ENCODE data around the gene LENG8. TPM values are rescaled to one million over a fixed set of nuclear protein-coding genes. Genes with fewer than 3 reads are reported as not detected.
"Not testable (repeated sequence)": the region's sequence is repeated elsewhere in the genome, so short reads cannot be mapped to it uniquely, and the experiment has no call there.

The LENG8 gene
- polyA plus RNA-seq, 1 experiment: 16.1 TPM

GRCh38 chr19:54444737-54445136, 4.3 kb upstream of the LENG8 start:
- POLR2A ChIA-PET: interaction anchor here (0.7 kb wide), 1 partner anchor 9 kb away, joined by 9 read pairs; no protein-coding TSS in a partner anchor

GRCh38 chr19:54446349-54446748, 2.6 kb upstream of the LENG8 start:
- CTCF ChIA-PET; H3K27ac ChIP-seq (ENCODE audit: low read depth, low read length); H3K27me3 ChIP-seq (ENCODE audit: control insufficient read depth, insufficient read depth, low read length); DNase-seq (ENCODE audit: low read depth, low spot score); H3K9me3 ChIP-seq (ENCODE audit: control insufficient read depth, insufficient read depth, low read length); H3K4me3 ChIP-seq (ENCODE audit: low read depth, low read length); POLR2A ChIA-PET: not testable (repeated sequence)
- 0 out of 2 replicates have a peak, but pooled peaks have one; percentile 5 for TF ChIP-seq CTCF (IDR thresholded peaks at IDR 0.05; ENCODE audit: low read depth, low read length)

More at GRCh38 chr19:54444737-54445136, 4.3 kb upstream of the LENG8 start:
- Histone ChIP-seq H3K9me3 (ENCODE audit: control insufficient read depth, insufficient read depth, low read length) (no peaks in the 10 kb centered on the region), H3K4me3 (ENCODE audit: low read depth, low read length) (no peak overlapping the region), H3K27me3 (ENCODE audit: control insufficient read depth, insufficient read depth, low read length) (no peaks in the 10 kb centered on the region), H3K27ac (ENCODE audit: low read depth, low read length) (no peak overlapping the region)
- no peak for TF ChIP-seq CTCF (IDR thresholded peaks at IDR 0.05; ENCODE audit: low read depth, low read length)
- CTCF ChIA-PET: no interaction called here
- DNase-seq (ENCODE audit: low read depth, low spot score): no peak

- peak; percentile 29 for DNase-seq (ENCODE audit: low read depth, low spot score)
- peak overlapping the region; percentile 97 for H3K4me3 ChIP-seq (ENCODE audit: low read depth, low read length)
- ChIA-PET CTCF (interaction anchor here (0.9 to 2.3 kb wide), 4 partner anchors 10 to 279 kb away, joined by 3 to 17 read pairs (median 4); no protein-coding TSS in a partner anchor), POLR2A (interaction anchor here (0.6 to 4.6 kb wide), 15 partner anchors 9 to 1053 kb away, joined by 3 to 87 read pairs (median 4); partner anchors contain the start of genes CDC42EP5, CNOT3, LENG1 and LENG9)
- H3K27ac ChIP-seq (ENCODE audit: low read depth, low read length): peak overlapping the region; percentile 97
- no peaks in the 10 kb centered on the region for H3K27me3 ChIP-seq (ENCODE audit: control insufficient read depth, insufficient read depth, low read length)
- TF ChIP-seq CTCF (IDR thresholded peaks at IDR 0.05; ENCODE audit: low read depth, low read length): peak; percentile 8; the same call in 1 of the 2 replicates
- H3K9me3 ChIP-seq (ENCODE audit: control insufficient read depth, insufficient read depth, low read length): no peaks in the 10 kb centered on the region
Measured at GRCh38 chr19:54448040-54448773, 792 bp upstream of the LENG8 start.

GRCh38 chr19:54449701-54450069, 686 bp downstream of the LENG8 start:
- peak overlapping the region; percentile 97 for H3K27ac ChIP-seq (ENCODE audit: low read depth, low read length)
- peak overlapping the region; percentile 97 for H3K4me3 ChIP-seq (ENCODE audit: low read depth, low read length)
- DNase-seq (ENCODE audit: low read depth, low spot score): no peak
- POLR2A ChIA-PET: interaction anchor here (4.6 kb wide), 1 partner anchor 11 kb away, joined by 87 read pairs; the partner anchor contains the start of gene LENG9
- CTCF ChIA-PET: no interaction called here
- no peaks in the 10 kb centered on the region for H3K27me3 ChIP-seq (ENCODE audit: control insufficient read depth, insufficient read depth, low read length)
- no peaks in the 10 kb centered on the region for H3K9me3 ChIP-seq (ENCODE audit: control insufficient read depth, insufficient read depth, low read length)
- no peak for TF ChIP-seq CTCF (IDR thresholded peaks at IDR 0.05; ENCODE audit: low read depth, low read length)

GRCh38 chr19:54451331-54451871, 2.4 kb downstream of the LENG8 start:
- peak overlapping the region; percentile 97; the same call in 1 of the 2 replicates for H3K4me3 ChIP-seq (ENCODE audit: low read depth, low read length)
- H3K27me3 ChIP-seq (ENCODE audit: control insufficient read depth, insufficient read depth, low read length): no peaks in the 10 kb centered on the region
- POLR2A ChIA-PET: interaction anchor here (4.6 kb wide), 1 partner anchor 9 kb away, joined by 87 read pairs; the partner anchor contains the start of gene LENG9
- H3K27ac ChIP-seq (ENCODE audit: low read depth, low read length): no peak overlapping the region
- no peak for TF ChIP-seq CTCF (IDR thresholded peaks at IDR 0.05; ENCODE audit: low read depth, low read length)
- CTCF ChIA-PET: interaction anchor here (0.6 kb wide), 1 partner anchor 1198 kb away, joined by 3 read pairs; no protein-coding TSS in a partner anchor
- DNase-seq (ENCODE audit: low read depth, low spot score): no peak
- H3K9me3 ChIP-seq (ENCODE audit: control insufficient read depth, insufficient read depth, low read length): no peaks in the 10 kb centered on the region
